Activated CD8-positive, alpha-beta T cell treated with anti-CD3 and anti-CD28 coated beads for 36 hours (primary cell): ENCODE measurements around the gene NEDD9. TPM values are rescaled to one million over a fixed set of nuclear protein-coding genes. Genes with fewer than 3 reads are reported as not detected.

Source experiments
- ATAC-seq: fragments of 200-7000 bp; cut with Tn5 transposase; one replicate; pipeline ENCODE4 v1.10.0; 2021; ENCODE audit warnings: mild to moderate bottlenecking, moderate library complexity
- CTCF ChIA-PET: fragments of 350-600 bp; sonication (Branson Sonifier 250); formaldehyde crosslinking; loops from one replicate; lab custom pipeline; 2021; ENCODE audit warnings: antibody characterized with exemption; lab: Charles Lee
- POLR2A ChIA-PET: fragments of 350-600 bp; sonication (Branson Sonifier 250); formaldehyde crosslinking; loops from one replicate; lab custom pipeline; 2021; ENCODE audit warnings: antibody characterized with exemption; lab: Charles Lee
- DNase-seq: peaks from one replicate; pipeline ENCODE4 v3.0.0-alpha.2; 2020
- H3K27ac Mint-ChIP-seq: one replicate; pipeline ENCODE4 v1.8.0; 2021; ENCODE audit warnings: mild to moderate bottlenecking, mixed read lengths
- H3K27me3 Mint-ChIP-seq: one replicate; pipeline ENCODE4 v1.8.0; 2021; ENCODE audit warnings: mixed read lengths
- H3K36me3 Mint-ChIP-seq: one replicate; pipeline ENCODE4 v1.8.0; 2021; ENCODE audit warnings: low read depth, mixed read lengths
- H3K4me1 Mint-ChIP-seq: one replicate; pipeline ENCODE4 v1.8.0; 2021; ENCODE audit warnings: low read depth, mixed read lengths
- H3K4me3 Mint-ChIP-seq: one replicate; pipeline ENCODE4 v1.8.0; 2021; ENCODE audit warnings: mild to moderate bottlenecking, moderate library complexity, mixed read lengths
- H3K9me3 Mint-ChIP-seq: one replicate; pipeline ENCODE4 v1.8.0; 2021; ENCODE audit warnings: mixed read lengths
- intact Hi-C: fragments of 100-400 bp; cut with micrococcal nuclease; formaldehyde crosslinking; loops from one replicate; pipeline ENCODE4 v1.10.0; 2022
- total RNA-seq, 2 experiments: library from RNA; stranded (reverse); gene quantifications; one replicate each; pipeline ENCODE4 v1.2.3, GENCODE V29; 2021
- TF ChIP-seq, protein P1 (sequence below): fragments of 200-600 bp; IDR thresholded peaks from one replicate; pipeline ENCODE4 v1.8.0; 2022; ENCODE audit warnings: antibody characterized with exemption, mild to moderate bottlenecking

NEDD9 gene
- total RNA-seq, 2 experiments from 2014 or later, result 26.6 to 29.7 TPM

DNA sequence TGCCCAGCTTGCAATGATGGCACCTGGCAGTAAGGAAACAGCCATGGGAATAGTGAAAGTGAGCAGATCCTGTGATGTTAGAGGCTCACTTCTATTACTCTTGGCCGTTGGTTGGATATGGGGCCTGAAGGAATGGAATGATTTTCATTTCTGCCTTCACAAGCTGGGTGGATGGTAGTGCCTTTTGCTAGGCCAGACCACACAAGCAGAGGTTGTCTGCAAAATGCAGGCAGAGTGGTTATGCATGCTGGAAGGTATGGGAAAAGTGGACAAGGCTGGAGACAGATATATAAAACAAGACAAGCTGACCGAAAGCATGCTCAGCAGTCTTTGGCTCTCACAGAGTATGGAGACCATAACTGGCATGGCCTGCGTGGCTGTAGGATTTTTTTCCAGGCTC lies 70.2 kb downstream of the NEDD9 start:
- Mint-ChIP-seq H3K4me1 (peaks cover 18% of the 10 kb centered on the region), H3K27ac (no peak overlapping the region), H3K9me3 (no peaks in the 10 kb centered on the region), H3K27me3 (no peaks in the 10 kb centered on the region), H3K4me3 (no peak overlapping the region), H3K36me3 (no peaks in the 10 kb centered on the region)
- TF ChIP-seq, protein P1, sequence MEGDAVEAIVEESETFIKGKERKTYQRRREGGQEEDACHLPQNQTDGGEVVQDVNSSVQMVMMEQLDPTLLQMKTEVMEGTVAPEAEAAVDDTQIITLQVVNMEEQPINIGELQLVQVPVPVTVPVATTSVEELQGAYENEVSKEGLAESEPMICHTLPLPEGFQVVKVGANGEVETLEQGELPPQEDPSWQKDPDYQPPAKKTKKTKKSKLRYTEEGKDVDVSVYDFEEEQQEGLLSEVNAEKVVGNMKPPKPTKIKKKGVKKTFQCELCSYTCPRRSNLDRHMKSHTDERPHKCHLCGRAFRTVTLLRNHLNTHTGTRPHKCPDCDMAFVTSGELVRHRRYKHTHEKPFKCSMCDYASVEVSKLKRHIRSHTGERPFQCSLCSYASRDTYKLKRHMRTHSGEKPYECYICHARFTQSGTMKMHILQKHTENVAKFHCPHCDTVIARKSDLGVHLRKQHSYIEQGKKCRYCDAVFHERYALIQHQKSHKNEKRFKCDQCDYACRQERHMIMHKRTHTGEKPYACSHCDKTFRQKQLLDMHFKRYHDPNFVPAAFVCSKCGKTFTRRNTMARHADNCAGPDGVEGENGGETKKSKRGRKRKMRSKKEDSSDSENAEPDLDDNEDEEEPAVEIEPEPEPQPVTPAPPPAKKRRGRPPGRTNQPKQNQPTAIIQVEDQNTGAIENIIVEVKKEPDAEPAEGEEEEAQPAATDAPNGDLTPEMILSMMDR, result no peak
- ChIA-PET POLR2A (no interaction called here), CTCF (interaction anchor here (1.4 to 2.9 kb wide), 2 partner anchors 10 to 334 kb away, joined by 9 to 10 read pairs; no protein-coding TSS in a partner anchor)
- DNase-seq (no peak), ATAC-seq (no peak)
- intact Hi-C loops, result no loop called here

DNA sequence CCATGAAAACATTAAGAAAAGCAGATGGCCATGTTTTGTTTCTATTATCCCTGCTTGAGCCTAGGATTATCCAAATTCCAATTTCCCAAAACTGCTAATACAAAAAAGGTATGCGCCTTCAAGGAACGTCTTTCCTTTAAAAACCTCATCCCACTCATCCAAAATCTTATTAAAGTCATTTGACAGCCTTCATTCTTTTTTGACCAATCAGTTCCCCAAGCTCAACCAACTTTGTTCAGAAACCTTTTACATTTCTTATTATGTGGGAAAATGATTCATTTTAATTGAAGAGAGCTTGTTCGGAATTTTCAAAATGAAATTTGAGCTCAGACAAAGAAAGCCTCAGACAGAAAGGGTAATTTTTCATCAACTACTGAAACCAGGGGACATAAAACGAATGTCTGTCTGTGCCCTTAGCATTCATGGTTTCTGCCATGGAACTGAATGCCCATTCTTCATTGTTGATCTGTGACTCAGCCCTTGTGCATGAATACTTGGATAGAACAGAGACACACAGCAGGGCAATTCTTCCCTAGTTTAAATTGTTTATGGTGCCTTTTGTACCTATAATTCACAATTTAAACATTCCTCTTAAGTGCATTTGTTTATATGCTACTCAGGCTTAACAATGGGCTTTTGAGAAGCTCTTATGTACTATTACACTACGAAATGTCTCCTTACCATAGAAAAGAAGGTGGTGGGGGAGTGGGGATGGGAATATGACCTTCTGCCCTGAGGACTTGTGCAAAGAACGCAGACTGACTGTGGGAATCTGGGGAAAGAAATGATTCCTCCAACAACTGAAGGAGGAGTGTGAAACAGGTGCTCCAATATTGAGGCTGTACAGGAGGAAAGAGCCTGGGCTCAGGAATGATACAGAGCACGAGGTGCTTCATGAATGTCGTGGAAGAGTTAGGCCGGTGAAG lies 71.2 kb downstream of the NEDD9 start:
- ATAC-seq (no peak), DNase-seq (no peak)
- Mint-ChIP-seq H3K36me3 (no peaks in the 10 kb centered on the region), H3K9me3 (no peaks in the 10 kb centered on the region), H3K27me3 (no peaks in the 10 kb centered on the region), H3K4me1 (peaks cover 18% of the 10 kb centered on the region), H3K27ac (no peak overlapping the region), H3K4me3 (no peak overlapping the region)
- CTCF ChIA-PET, result interaction anchor here (1.4 to 2.9 kb wide), 2 partner anchors 11 to 18 kb away, joined by 3 to 10 read pairs; no protein-coding TSS in a partner anchor
- TF ChIP-seq, protein P1, result no peak
- POLR2A ChIA-PET, result no interaction called here
- intact Hi-C loops, result no loop called here

DNA sequence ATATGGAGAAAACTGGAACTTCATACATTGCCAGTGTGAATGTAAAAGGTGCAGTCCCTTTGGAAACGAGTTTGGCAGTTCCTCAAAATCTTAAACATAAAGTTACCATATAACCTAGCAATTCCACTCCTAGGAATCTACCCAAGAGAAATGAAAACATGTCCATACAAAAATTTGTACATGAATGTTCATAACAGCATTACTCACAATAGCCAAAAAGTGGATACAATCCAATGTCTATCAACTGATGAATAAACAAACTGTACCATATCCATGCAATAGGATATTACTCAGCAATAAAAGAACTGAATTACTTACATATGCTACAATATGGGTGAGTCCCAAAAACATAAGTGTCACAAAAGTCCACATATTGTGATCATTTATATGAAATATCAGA lies 72.3 kb downstream of the NEDD9 start:
- Mint-ChIP-seq H3K27me3 (peaks cover 3% of the 10 kb centered on the region), H3K36me3 (no peaks in the 10 kb centered on the region), H3K4me3 (no peak overlapping the region), H3K4me1 (peaks cover 13% of the 10 kb centered on the region), H3K9me3 (no peaks in the 10 kb centered on the region), H3K27ac (no peak overlapping the region)
- no peak for ATAC-seq
- ChIA-PET POLR2A (no interaction called here), CTCF (interaction anchor here (0.8 kb wide), 1 partner anchor 12 kb away, joined by 3 read pairs; no protein-coding TSS in a partner anchor)
- DNase-seq, result no peak
- TF ChIP-seq, protein P1, result no peak
- intact Hi-C loops, result no loop called here

GRCh38 chr6:11155589-11155988 lies 76.9 kb downstream of the NEDD9 start:
- Mint-ChIP-seq H3K27ac (no peak overlapping the region), H3K9me3 (no peaks in the 10 kb centered on the region), H3K27me3 (peaks cover 6% of the 10 kb centered on the region), H3K4me1 (peaks cover 7% of the 10 kb centered on the region), H3K36me3 (no peaks in the 10 kb centered on the region), H3K4me3 (no peak overlapping the region)
- no peak for DNase-seq
- CTCF ChIA-PET, result interaction anchor here (1.3 to 4.1 kb wide), 3 partner anchors 11 to 341 kb away, joined by 5 to 19 read pairs (median 18); no protein-coding TSS in a partner anchor
- intact Hi-C loops, result no loop called here
- TF ChIP-seq, protein P1, result no peak
- POLR2A ChIA-PET, result interaction anchor here (0.6 kb wide), 1 partner anchor 582 kb away, joined by 4 read pairs; no protein-coding TSS in a partner anchor
- ATAC-seq, result no peak

GRCh38 chr6:11153447-11153846 lies 79.0 kb downstream of the NEDD9 start:
- intact Hi-C loops, result no loop called here
- no peak for ATAC-seq
- Mint-ChIP-seq H3K27me3 (peaks cover 6% of the 10 kb centered on the region), H3K36me3 (no peaks in the 10 kb centered on the region), H3K4me1 (peaks cover 7% of the 10 kb centered on the region), H3K27ac (no peak overlapping the region), H3K9me3 (no peaks in the 10 kb centered on the region), H3K4me3 (peak overlapping the region; percentile 54)
- POLR2A ChIA-PET, result no interaction called here
- CTCF ChIA-PET, result no interaction called here
- TF ChIP-seq, protein P1, result no peak
- no peak for DNase-seq
